ENCODE results near the gene MMD2.

MMD2 gene

DNA sequence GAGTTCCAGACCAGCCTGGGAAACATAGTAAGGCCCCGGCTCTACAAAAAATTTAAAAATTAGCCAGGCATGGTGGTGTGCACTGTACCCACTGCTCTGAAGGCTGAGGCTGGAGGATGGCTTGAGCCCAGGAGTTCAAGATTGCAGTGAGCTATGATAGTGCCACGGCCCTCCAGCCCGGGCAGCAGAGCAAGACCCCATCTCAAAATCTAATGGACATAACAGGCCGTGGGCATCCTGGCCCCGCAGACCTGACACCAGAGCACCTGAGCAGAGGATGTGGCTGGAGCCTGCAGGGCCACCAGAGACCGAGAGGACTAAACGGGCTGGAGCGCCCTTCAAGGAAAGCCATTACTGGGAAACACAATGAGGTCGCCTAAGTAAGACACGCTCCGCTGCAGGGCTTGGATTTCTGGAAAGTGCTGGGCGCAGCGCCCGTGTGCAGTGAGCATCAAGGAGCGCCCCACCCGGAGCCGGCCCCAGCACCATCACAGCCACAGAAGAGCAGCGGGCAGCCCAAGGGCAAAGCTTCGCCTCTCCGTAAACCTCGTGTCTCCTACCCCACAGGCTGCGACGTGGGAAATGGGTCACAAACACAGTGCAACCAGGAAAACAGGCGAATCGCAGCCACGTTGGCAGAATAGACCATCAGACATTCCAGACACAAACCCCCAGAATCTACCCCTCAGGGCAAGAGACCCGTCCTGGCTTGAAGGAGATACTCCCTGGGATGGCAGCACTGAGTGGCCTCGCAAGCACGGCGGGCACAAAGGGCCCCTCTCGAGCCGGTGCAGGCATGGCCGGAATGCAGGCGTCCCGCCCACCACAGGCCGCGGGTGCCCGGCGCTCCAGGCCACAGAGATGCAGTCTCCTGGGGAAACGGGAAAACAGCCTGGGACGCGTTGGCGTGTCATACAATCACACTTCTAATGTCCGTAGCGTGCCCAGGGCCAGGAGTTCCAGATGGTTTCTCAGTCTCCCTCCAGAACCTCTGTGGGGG is 80.4 kb downstream of the MMD2 start:
- Histone ChIP-seq H3K4me3 (ENCODE audit: low read length) (no peak overlapping the region), H3K4me2 (ENCODE audit: low read length) (no peak overlapping the region), H3K36me3 (ENCODE audit: control insufficient read depth, low read length) (no peaks in the 10 kb centered on the region), H3K9me2 (replicated peaks; ENCODE audit: control insufficient read depth, low read length) (no peaks in the 10 kb centered on the region), H3K27ac (ENCODE audit: low read depth, low read length) (no peak overlapping the region), H3F3A (ENCODE audit: control insufficient read depth, insufficient read depth) (no peaks in the 10 kb centered on the region), H3K27me3 (ENCODE audit: control insufficient read depth, low read length) (peaks cover 13% of the 10 kb centered on the region), H3K4me1 (ENCODE audit: control insufficient read depth, low read length) (no peaks in the 10 kb centered on the region), H4K20me1 (ENCODE audit: control insufficient read depth, insufficient read depth, low read depth, low read length) (no peaks in the 10 kb centered on the region), H3K9me3 (ENCODE audit: control insufficient read depth, insufficient read depth, low read length) (no peaks in the 10 kb centered on the region), H3K79me2 (ENCODE audit: control insufficient read depth, low read length) (no peaks in the 10 kb centered on the region)
- no peak for TF ChIP-seq EZH2phosphoT487 (IDR thresholded peaks at IDR 0.05; ENCODE audit: borderline replicate concordance, low read length)
- TF ChIP-seq CTCF (IDR thresholded peaks at IDR 0.05; ENCODE audit: low read depth, low read length, poor library complexity, severe bottlenecking): no peak

DNA sequence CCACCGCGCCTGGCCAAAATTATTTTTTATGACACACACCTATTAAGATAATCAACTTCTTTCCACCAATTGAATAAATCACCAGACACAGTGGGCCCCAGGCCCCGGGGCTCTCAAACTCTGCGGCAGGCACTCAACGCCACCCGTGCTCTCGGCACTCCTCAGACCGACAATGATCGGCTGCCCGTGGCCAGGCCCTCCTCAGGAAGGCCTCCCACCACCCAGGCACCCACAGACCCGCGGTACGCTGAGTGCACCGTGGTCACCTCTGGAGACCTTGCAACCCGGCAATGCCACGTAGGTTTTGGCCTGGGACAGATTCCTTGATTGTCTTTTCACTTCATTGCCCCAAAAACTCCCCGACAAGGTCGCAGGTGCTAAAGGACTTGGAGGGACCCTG is 82.4 kb downstream of the MMD2 start:
- Histone ChIP-seq H3K9me2 (replicated peaks; ENCODE audit: control insufficient read depth, low read length) (no peaks in the 10 kb centered on the region), H3K27ac (ENCODE audit: low read depth, low read length) (no peak overlapping the region)

DNA sequence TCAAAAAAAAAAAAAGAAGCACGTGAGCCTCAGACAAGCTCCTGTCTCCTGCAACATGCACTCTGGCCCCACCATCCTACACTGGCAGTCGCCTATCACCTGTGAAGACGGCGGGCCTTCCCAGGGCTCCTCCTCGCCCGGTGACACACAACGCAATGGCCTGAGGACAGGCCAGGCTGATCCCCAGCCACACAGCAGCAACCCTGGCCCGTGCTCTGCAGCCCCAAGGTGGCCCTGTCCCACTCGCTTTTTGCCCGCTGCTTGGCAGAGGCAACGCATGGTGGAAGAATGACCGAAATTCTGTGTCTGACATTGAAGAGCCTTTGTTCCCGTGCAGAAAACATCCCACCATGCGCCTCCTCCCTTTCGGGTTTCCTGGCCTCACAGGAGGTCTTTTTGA is 83.6 kb downstream of the MMD2 start:
- H3K27me3 ChIP-seq (ENCODE audit: control insufficient read depth, low read length): no peaks in the 10 kb centered on the region
- TF ChIP-seq EZH2phosphoT487 (IDR thresholded peaks at IDR 0.05; ENCODE audit: borderline replicate concordance, low read length): no peak
- no peak for TF ChIP-seq CTCF (IDR thresholded peaks at IDR 0.05; ENCODE audit: low read depth, low read length, poor library complexity, severe bottlenecking)
- H3F3A ChIP-seq (ENCODE audit: control insufficient read depth, insufficient read depth): no peaks in the 10 kb centered on the region
- H3K4me1 ChIP-seq (ENCODE audit: control insufficient read depth, low read length): no peaks in the 10 kb centered on the region
- H3K27ac ChIP-seq (ENCODE audit: low read depth, low read length): no peak overlapping the region
- no peaks in the 10 kb centered on the region for H3K36me3 ChIP-seq (ENCODE audit: control insufficient read depth, low read length)
- no peaks in the 10 kb centered on the region for H4K20me1 ChIP-seq (ENCODE audit: control insufficient read depth, insufficient read depth, low read depth, low read length)
- H3K9me3 ChIP-seq (ENCODE audit: control insufficient read depth, insufficient read depth, low read length): no peaks in the 10 kb centered on the region
- H3K9me2 ChIP-seq (replicated peaks; ENCODE audit: control insufficient read depth, low read length): no peaks in the 10 kb centered on the region
- no peak overlapping the region for H3K4me2 ChIP-seq (ENCODE audit: low read length)
- no peak overlapping the region for H3K4me3 ChIP-seq (ENCODE audit: low read length)
- H3K79me2 ChIP-seq (ENCODE audit: control insufficient read depth, low read length): no peaks in the 10 kb centered on the region

More for the DNA sequence above, 82.4 kb downstream of the MMD2 start:
- TF ChIP-seq EZH2phosphoT487 (IDR thresholded peaks at IDR 0.05; ENCODE audit: borderline replicate concordance, low read length): no peak
- TF ChIP-seq CTCF (IDR thresholded peaks at IDR 0.05; ENCODE audit: low read depth, low read length, poor library complexity, severe bottlenecking): no peak
- H3F3A ChIP-seq (ENCODE audit: control insufficient read depth, insufficient read depth): no peaks in the 10 kb centered on the region
- H3K4me1 ChIP-seq (ENCODE audit: control insufficient read depth, low read length): no peaks in the 10 kb centered on the region
- no peaks in the 10 kb centered on the region for H3K9me3 ChIP-seq (ENCODE audit: control insufficient read depth, insufficient read depth, low read length)
- no peaks in the 10 kb centered on the region for H4K20me1 ChIP-seq (ENCODE audit: control insufficient read depth, insufficient read depth, low read depth, low read length)
- no peaks in the 10 kb centered on the region for H3K36me3 ChIP-seq (ENCODE audit: control insufficient read depth, low read length)
- H3K4me3 ChIP-seq (ENCODE audit: low read length): no peak overlapping the region
- no peak overlapping the region for H3K4me2 ChIP-seq (ENCODE audit: low read length)
- H3K27me3 ChIP-seq (ENCODE audit: control insufficient read depth, low read length): no peaks in the 10 kb centered on the region
- no peaks in the 10 kb centered on the region for H3K79me2 ChIP-seq (ENCODE audit: control insufficient read depth, low read length)
